Colonic mucosa (tissue), 4 donors: ENCODE results near the gene MARCKSL1. TPM values are rescaled to one million over a fixed set of nuclear protein-coding genes. Genes with fewer than 3 reads are reported as not detected.

Experiments used
- DNase-seq: peaks from one replicate; pipeline ENCODE4 v3.0.0-alpha.2; 2020
- H3K27ac ChIP-seq: fragments of 200-600 bp; one replicate; pipeline ENCODE4 v1.8.0; 2021
- H3K27me3 ChIP-seq: fragments of 200-600 bp; one replicate; pipeline ENCODE4 v1.8.0; 2021
- H3K36me3 ChIP-seq: fragments of 200-600 bp; one replicate; pipeline ENCODE4 v1.8.0; 2021
- H3K4me1 ChIP-seq: fragments of 200-600 bp; one replicate; pipeline ENCODE4 v1.8.0; 2021; ENCODE audit warnings: mild to moderate bottlenecking
- H3K4me3 ChIP-seq: fragments of 200-600 bp; one replicate; pipeline ENCODE4 v1.8.0; 2021
- H3K9ac ChIP-seq, 2 donors: one replicate each; pipeline ENCODE4 v1.7.0; 2013; ENCODE audit warnings: control low read depth in 2 of 2, low read depth in 2 of 2, low read length in 2 of 2
- H3K9me3 ChIP-seq: fragments of 200-600 bp; one replicate; pipeline ENCODE4 v1.8.0; 2021
- intact Hi-C: fragments of 100-400 bp; cut with DNase I; formaldehyde crosslinking; loops from one replicate; pipeline ENCODE4 v1.14.1; 2022
- total RNA-seq, 2 donors: library from RNA; stranded (reverse); fragmentation: NEBNext Ultra II Directional in 1 of 2; extraction: Animal tissue kit (Norgen Biotek cat#: 25700) in 1 of 2; gene quantifications; one replicate each; pipeline ENCODE4 v1.2.1, GENCODE V29; 2021
- TF ChIP-seq, protein P1 (sequence below): fragments of 200-600 bp; IDR thresholded peaks from one replicate; pipeline ENCODE4 v1.8.0; 2022; ENCODE audit warnings: antibody characterized with exemption, mild to moderate bottlenecking
- donor health status: healthy.
- donor health status: DM: no; HTN: no; CAD: no.
- donor health status: DM: no; HTN: no; CAD: no.

The MARCKSL1 gene
- total RNA-seq, 2 donors from 2014 or later = 174 to 199 TPM

DNA sequence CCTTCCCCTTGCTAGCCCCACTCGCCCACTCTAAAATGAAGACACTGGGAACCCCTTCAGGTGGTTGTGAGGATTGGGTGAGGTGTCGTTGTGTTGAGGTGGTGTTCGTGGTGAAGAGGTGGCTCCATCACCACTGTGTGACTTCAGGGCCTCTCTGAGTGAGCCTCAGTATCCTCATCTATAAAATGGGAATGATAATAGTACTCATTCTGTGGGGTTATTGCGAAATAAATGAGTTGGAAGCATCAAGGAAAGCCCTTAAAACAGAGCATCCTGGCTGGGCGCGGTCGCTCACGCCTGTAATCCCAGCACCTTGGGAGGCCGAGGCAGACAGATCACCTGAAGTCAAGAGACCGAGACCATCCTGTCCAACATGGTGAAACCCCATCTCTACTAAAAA is 6.7 kb upstream of the MARCKSL1 start:
- peaks cover 12% of the 10 kb centered on the region for H3K4me1 ChIP-seq
- no peak overlapping the region for H3K27ac ChIP-seq
- TF ChIP-seq, protein P1, sequence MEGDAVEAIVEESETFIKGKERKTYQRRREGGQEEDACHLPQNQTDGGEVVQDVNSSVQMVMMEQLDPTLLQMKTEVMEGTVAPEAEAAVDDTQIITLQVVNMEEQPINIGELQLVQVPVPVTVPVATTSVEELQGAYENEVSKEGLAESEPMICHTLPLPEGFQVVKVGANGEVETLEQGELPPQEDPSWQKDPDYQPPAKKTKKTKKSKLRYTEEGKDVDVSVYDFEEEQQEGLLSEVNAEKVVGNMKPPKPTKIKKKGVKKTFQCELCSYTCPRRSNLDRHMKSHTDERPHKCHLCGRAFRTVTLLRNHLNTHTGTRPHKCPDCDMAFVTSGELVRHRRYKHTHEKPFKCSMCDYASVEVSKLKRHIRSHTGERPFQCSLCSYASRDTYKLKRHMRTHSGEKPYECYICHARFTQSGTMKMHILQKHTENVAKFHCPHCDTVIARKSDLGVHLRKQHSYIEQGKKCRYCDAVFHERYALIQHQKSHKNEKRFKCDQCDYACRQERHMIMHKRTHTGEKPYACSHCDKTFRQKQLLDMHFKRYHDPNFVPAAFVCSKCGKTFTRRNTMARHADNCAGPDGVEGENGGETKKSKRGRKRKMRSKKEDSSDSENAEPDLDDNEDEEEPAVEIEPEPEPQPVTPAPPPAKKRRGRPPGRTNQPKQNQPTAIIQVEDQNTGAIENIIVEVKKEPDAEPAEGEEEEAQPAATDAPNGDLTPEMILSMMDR = no peak
- peak overlapping the region in 1 of 2 donors; percentile 8 for H3K9ac ChIP-seq
- no peaks in the 10 kb centered on the region for H3K9me3 ChIP-seq
- H3K27me3 ChIP-seq = no peaks in the 10 kb centered on the region
- no peaks in the 10 kb centered on the region for H3K36me3 ChIP-seq
- DNase-seq = no peak
- no peak overlapping the region for H3K4me3 ChIP-seq
- intact Hi-C loops = no loop called here

DNA sequence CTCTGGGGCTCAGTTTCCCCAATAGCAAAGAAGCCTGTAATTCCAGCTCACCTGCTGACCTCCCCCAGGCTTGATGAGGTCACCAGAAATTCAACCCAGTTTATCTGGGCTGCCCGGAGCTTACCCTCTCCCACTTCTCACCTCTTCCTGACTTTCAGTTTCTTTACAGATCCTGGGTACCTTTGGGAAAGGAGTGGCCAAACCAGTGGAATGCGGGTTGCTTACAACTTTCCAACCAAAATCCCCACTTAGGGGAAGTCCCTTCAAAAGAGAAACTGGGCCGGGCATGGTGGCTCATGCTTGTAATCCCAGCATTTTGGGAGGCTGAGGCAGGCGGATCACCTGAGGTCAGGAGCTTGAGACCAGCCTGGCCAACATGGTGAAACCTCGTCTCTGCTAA is 5.9 kb upstream of the MARCKSL1 start:
- intact Hi-C loops = no loop called here
- no peak overlapping the region for H3K4me3 ChIP-seq
- H3K9me3 ChIP-seq = no peaks in the 10 kb centered on the region
- TF ChIP-seq, protein P1 = no peak
- no peaks in the 10 kb centered on the region for H3K36me3 ChIP-seq
- DNase-seq = no peak
- no peak overlapping the region for H3K27ac ChIP-seq
- H3K27me3 ChIP-seq = no peaks in the 10 kb centered on the region
- peaks cover 14% of the 10 kb centered on the region for H3K4me1 ChIP-seq
- H3K9ac ChIP-seq = no peak overlapping the region

DNA sequence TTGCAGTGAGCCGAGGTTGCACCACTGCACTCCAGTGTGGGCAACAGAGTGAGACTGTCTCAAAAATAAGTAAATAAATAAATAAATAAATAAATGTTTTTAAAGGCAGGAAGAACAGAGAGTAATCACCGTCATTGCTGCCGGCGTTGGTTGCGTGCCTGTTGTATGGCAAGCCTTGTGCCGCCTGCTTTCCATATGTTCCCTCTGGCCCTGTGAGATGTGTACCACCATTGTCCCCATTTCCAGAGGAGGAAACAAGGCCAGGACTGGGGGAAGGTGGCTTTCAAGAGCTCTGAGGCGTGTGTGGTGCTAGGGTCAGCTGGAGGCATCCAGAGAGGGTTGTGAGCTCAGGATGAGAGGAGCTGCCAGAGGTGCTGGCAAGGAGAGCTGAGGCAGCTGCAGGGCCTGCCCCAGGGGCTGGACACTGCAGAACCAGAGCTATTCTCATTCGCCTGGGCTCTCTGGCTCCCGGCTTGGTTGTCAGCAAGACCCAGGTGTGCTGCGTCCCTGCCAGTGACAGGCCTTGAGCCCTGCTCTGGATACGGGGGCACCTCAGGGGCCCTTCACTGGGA is 5.2 kb upstream of the MARCKSL1 start:
- Histone ChIP-seq H3K27me3 (no peaks in the 10 kb centered on the region), H3K4me1 (peaks cover 21% of the 10 kb centered on the region), H3K27ac (no peak overlapping the region), H3K9me3 (no peaks in the 10 kb centered on the region), H3K9ac (no peak overlapping the region), H3K4me3 (no peak overlapping the region), H3K36me3 (no peaks in the 10 kb centered on the region)
- intact Hi-C loops = no loop called here
- TF ChIP-seq, protein P1 = no peak
- no peak for DNase-seq

DNA sequence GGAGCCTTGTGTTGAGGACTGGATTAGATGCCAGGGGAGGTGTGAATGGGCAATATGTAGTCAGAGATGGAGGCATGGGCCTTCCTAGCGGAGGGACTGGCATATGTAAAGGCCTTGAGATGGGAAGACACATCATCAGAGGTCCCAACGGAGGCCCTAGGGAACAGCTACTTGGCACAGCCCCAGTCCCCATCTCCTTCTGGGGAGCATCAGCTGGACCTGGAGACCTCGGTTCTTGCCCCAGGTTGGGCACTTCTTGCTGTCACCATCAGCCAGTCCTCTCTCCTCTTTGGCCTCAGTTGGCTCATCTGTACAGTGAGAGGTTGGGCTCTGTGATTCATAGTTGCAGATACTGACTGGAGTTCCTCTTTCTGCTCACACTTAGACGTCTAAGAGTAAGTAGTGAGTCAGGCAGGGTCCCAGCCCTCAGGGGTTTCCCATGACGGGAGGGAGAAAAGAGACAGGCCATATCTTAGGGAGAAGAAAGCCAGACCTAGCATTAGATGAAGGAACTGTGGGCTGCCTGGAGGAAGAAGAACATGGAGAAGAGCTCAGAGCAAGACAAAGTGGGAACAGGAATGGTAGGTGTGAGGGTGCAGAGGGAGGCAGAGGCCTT is 3.4 kb upstream of the MARCKSL1 start:
- DNase-seq = no peak
- Histone ChIP-seq H3K27me3 (no peaks in the 10 kb centered on the region), H3K4me3 (no peak overlapping the region), H3K27ac (no peak overlapping the region), H3K9ac (peak overlapping the region in 1 of 2 donors; percentile 48), H3K36me3 (no peaks in the 10 kb centered on the region), H3K9me3 (no peaks in the 10 kb centered on the region), H3K4me1 (peaks cover 27% of the 10 kb centered on the region)
- TF ChIP-seq, protein P1 = no peak
- intact Hi-C loops = loop anchor here (10.0 kb wide), 1 partner anchor 95 kb away; the partner anchor contains the start of gene FAM167B

DNA sequence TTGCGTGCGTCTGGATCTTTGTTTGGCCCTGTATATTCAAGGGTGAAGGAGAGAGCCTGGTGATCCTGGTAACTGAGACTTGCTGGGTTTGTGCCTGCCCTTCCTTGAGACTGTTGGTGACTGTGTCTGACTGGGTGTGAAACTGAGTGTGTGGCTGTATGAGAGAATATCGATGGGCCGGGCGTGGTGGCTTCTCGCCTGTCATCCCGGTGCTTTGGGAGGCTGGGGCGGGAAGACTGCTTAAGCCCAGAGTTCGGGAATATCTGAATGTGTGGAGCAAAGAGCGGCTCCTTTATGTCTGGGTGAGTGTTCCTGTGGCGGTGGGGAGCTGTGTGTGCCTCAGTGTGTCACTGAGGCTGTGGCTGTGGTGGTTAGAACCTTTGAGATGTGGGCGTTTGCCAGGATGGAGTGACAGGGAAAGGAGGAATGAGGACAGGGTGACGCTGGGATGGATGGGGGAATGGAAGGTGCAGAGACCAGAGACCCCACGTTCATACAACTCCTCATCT is 2.7 kb upstream of the MARCKSL1 start:
- no peaks in the 10 kb centered on the region for H3K36me3 ChIP-seq
- intact Hi-C loops = loop anchor here (10.0 kb wide), 1 partner anchor 94 kb away; the partner anchor contains the start of gene FAM167B
- peaks cover 30% of the 10 kb centered on the region for H3K4me1 ChIP-seq
- peak overlapping the region in 1 of 2 donors; percentile 48 for H3K9ac ChIP-seq
- H3K9me3 ChIP-seq = no peaks in the 10 kb centered on the region
- TF ChIP-seq, protein P1 = no peak
- no peaks in the 10 kb centered on the region for H3K27me3 ChIP-seq
- DNase-seq = peak; percentile 54
- H3K27ac ChIP-seq = peak overlapping the region; percentile 44
- H3K4me3 ChIP-seq = no peak overlapping the region
